ENCODE data around the gene PPT2.
"Not testable (repeated sequence)": the region's sequence is repeated elsewhere in the genome, so short reads cannot be mapped to it uniquely, and the experiment has no call there.

Gene PPT2

GRCh38 chr6:32127717-32128592, 26.0 kb upstream of the PPT2 start, which contains the start of gene ATF6B:
TSS of gene ATF6B (minus strand) at chr6:32128246. CDS start at chr6:32128207, 39 bp downstream.
- DNase-seq = peak; percentile 98

- no peak for DNase-seq
These were observed 25.1 kb upstream of the PPT2 start for GRCh38 chr6:32128751-32129296.

DNA sequence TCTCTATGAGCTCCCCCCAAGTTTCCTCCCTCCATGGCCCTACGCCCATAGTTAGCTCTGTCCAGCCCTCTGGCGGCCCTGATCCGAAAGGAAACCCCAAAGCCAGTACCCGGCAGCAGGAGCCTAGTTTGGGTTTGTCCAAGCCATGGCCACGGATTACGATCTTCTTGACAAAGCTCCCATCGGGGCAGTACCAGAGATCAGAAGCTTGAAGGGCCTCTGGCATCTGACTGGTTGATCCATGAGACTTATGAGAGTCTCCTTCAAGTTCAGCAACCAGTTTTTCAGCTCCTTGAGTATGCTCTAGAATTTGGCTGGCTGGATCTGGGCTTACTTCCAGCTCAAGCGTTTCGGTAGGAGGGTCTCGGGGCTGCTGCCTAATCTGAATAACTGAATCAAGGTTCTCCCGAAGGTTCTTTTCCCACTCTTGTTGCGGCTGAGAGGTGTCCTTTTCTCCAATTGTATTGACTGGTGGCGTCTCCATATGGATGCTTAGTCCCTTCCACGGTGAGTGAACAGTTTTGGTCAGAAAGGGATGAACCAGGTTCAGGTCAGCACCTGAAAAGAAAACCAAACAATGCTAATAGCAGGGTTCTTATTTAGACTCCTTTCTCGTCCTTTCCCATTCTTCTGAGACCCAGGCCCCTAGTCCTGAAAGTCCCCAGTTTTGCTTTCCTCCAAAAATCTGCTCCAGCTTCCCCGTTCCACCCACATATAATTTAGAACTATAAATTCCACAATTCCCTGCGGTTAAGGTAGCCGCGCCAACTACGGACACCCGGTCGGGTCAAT, 24.4 kb upstream of the PPT2 start:
- no peak for DNase-seq

DNA sequence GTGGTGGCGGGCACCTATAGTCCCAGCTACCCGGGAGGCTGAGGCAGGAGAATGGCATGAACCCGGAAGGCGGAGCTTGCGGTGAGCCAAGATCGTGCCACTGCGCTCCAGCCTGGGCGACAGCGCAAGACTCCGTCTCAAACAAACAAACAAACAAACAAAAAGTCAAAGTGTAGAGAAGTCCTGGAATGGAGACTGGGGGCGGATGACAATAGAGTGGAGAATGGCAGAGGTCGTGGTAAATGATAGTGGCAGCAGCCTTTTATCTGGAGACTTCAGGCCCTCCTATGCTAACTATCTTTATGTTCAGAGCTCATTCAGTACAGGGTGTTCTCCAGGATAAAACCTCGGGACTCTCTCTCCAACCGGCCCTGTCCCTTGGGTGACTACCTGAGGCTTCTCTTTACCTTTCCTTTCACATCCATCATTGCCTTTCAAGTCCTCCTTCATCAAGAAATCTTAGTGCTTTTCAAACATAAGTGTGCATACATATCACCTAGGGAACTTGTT, 22.4 kb upstream of the PPT2 start:
- DNase-seq = no peak

GRCh38 chr6:32132110-32132509, 21.8 kb upstream of the PPT2 start:
- DNase-seq = no peak

DNA sequence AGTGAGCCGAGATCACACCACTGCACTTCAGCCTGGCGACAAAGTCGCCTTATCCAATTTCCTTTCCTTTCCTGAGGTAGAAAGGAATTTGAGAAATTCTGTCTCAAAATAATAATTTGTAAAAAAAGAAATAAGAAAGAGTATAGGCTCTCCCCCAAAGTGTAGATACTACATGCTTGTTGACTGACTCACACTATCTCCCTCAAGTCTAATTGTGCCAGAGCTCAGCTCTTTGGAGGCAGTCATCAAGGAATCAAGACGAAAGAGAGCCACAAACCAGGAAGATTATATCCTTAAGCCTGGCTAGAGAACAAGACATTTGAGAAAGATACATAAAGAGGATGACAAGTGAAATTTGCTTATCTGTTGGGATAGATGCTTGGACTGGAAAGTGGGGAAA, 20.2 kb upstream of the PPT2 start:
- no peak for DNase-seq

DNA sequence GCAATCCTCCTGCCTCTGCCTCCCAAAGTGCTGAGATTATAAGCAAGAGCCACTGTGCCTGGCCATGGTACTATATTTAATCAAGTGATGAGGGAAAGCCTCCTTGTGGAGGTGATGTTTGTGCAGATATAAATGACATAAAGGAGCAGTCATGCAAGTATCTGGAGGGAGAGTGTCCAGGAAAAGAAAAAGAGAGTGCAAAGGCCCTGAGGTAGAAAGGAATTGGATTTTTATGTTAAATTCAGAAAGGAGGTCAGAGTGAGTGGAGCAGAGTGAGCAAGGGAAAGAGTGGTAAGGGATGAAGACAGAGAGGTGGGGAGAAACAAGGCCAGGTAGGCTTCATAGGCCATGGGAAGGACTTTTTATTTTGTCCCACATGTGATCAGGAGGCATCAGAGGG, 16.5 kb upstream of the PPT2 start:
- DNase-seq = no peak

DNA sequence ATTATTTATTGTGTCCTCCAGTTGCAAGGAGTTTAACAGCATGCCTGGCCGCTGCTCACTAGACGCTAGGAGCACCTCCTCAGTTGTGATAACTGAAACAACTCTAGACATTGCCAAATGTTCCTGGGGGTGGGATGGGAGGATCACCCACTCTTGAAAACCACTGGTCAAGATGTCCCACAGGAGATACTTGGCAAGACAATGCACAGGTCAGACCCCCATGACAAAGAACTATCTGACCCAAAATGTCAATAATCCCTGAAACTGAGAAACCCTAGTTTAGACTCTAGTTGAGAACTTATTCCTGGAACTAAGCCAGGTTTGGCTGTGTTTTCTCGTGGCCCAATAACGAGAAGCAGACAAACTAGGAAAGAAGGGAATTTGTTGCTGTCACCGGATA, 14.4 kb upstream of the PPT2 start:
- DNase-seq = no peak

GRCh38 chr6:32140420-32141046, 13.4 kb upstream of the PPT2 start:
- DNase-seq = no peak

GRCh38 chr6:32144238-32144637, 9.7 kb upstream of the PPT2 start:
- DNase-seq = not testable (repeated sequence)

- DNase-seq = no peak
These were observed 7.7 kb upstream of the PPT2 start for GRCh38 chr6:32146287-32146686.

GRCh38 chr6:32146687-32147086, 7.3 kb upstream of the PPT2 start:
- DNase-seq = no peak

DNA sequence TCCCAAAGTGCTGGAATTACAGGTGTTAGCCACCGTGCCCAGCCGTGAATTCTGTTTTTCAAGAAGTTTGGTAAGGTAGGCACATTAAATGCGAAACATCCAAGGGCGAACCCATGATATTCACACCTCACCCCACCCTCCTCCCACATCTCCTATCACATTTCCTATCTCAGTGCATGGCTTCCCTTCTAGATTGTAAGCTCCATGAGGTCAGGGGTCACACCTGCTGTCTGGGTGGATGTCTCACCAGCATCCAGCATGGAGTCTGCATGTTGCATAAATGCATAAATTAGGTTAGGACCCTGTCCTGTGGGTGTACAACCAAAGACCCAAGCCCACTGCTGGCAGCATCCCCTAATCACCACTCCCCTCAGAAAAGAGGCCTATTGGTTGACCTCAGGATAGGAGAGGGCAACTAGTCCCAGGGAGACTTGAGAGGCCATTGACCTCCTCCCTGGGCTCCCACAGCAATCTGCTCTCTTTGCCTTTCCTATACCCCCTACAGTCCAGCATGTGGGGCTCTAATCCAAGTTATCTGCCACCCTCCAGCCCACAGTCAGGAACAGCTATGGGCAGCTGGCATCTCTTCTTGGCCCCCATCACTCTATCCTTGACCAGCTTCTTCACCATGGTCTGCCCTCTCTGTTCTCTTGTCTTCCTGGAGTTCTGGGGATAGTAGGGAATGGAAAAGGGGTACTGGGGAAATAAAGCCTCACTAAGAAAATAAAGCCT, 6.4 kb upstream of the PPT2 start:
- DNase-seq = no peak

GRCh38 chr6:32148289-32149091, 5.5 kb upstream of the PPT2 start:
- DNase-seq = peak; percentile 61

DNA sequence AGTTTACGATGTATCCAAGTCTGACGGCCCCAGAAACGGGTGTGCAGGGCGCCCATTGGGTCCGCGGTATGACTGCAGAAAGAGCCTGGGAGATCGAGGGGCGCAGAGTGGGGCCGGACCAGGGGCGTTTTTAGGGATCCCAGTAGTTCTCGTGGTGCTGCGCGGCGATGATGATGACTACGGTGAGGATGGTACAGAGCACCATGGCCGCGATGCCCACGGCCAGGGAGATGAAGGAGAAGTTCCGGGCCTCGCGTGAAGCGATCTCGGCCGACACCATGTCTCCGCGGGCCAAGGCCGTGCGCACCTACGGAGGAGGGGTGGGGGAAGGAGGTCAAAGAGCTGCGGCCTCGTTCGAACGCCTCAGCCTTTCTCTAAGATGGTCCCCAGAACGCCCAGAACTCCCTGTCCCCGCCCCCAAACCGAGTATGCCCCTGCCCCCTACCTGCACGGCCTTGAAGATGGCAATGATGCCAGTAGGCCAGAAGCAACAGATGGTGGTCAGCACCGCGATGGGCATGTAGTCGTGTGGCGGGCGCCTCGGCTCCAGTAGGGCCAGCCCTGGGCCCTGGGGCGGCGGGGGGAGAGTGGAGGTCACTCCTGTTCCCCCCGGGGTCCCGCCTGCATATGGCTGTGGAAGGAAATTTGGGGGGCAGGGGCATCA, 4.7 kb upstream of the PPT2 start:
- no peak for DNase-seq

DNA sequence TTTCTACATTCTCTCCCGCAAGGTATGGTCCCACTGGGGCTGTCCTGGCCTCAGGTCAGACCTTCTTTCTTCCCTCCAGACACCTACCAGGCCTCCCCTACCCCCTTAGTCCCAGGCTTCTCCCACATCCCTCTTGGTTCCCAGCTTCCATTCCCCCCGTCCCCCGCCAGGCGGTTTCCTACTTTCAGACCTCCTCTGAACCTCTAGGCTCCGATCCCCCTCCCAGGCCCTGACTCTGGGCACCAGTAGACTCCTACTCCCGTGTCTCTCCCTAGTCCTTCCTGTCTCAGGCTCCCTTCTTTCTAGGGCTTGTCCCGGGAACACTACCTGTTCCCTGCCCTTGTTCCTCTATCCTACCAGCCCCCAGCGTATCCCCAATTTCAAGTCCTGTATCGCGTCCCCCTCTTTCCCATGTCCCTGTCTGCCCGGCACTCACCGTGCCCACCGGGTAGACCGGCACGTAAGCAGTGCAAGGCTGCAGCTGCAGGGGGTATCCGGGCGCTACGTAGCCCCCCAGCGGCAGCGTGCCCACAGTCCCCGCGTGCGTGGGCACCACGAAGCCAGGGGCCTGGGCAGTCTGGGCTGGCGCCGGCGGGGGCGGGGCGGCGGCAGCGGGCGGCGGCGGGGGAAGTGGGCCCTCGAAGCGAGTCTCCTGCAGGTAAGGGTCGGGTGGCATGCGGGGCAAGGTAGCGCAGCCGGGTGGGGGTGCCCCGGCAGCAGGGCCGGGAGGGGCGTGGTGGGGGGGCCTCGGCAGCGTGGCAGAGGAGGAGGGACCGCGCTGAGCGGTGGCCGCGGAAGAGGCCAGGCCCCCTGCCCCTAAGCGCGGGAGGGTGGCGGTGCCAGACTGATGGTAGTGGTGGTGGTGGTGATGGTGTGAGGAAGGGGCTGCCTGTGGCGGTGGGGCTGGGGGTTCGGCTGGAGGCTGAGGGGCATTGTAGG, 3.7 kb upstream of the PPT2 start:
- no peak for DNase-seq

- DNase-seq = no peak
These were observed 2.6 kb upstream of the PPT2 start for GRCh38 chr6:32151181-32151862.

- no peak for DNase-seq
These were observed 1.8 kb upstream of the PPT2 start, which contains the start of gene PRRT1 for GRCh38 chr6:32151863-32152768. TSS of gene PRRT1 (minus strand) at chr6:32151939. CDS start at chr6:32151827, 112 bp downstream.
